Breast epithelium (tissue), 4 donors: ENCODE data around the gene ULK1. TPM values are rescaled to one million over a fixed set of nuclear protein-coding genes. Genes with fewer than 3 reads are reported as not detected.

ENCODE experiments used
- DNase-seq, 2 donors: peaks; one replicate each; pipeline ENCODE4 v3.0.0-alpha.2; 2019; ENCODE audit warnings: low spot score in 2 of 2
- H3K27ac ChIP-seq, 2 donors: fragments of 200-600 bp; sonication (generic) in 1 of 2; one replicate each; pipeline ENCODE4 v1.5.1; 2016 to 2019; ENCODE audit warnings: mild to moderate bottlenecking in 1 of 2
- H3K27me3 ChIP-seq, 2 donors: fragments of 200-600 bp; sonication (generic) in 1 of 2; one replicate each; pipeline versions ENCODE4 v1.5.1 to v1.6.0; 2017 to 2019; ENCODE audit warnings: control low read depth in 1 of 2, mild to moderate bottlenecking in 1 of 2
- H3K36me3 ChIP-seq: fragments of 200-600 bp; one replicate; pipeline ENCODE4 v1.5.1; 2019
- H3K4me1 ChIP-seq, 2 donors: fragments of 200-600 bp; sonication (generic); one replicate each; pipeline ENCODE4 v1.5.1; 2016 to 2019; ENCODE audit warnings: control low read depth in 1 of 2
- H3K4me3 ChIP-seq, 3 donors: fragments of 200-600 bp; sonication (generic); 1 replicate in 2 of 3; 2 replicates in 1 of 3; pipeline ENCODE4 v1.5.1; 2016 to 2019; ENCODE audit warnings: mild to moderate bottlenecking in 3 of 3, moderate library complexity in 2 of 3
- H3K9me3 ChIP-seq, 2 donors: fragments of 200-600 bp; sonication (generic) in 1 of 2; one replicate each; pipeline ENCODE4 v1.5.1; 2016 to 2019; ENCODE audit warnings: control low read depth in 1 of 2
- CTCF ChIP-seq, 3 donors: fragments of 450-650 bp; IDR thresholded peaks; one replicate each; pipeline ENCODE4 v1.5.1; 2016 to 2017; ENCODE audit warnings: antibody characterized with exemption in 3 of 3, mild to moderate bottlenecking in 3 of 3, moderate library complexity in 3 of 3
- POLR2A ChIP-seq: fragments of 450-650 bp; IDR thresholded peaks from one replicate; pipeline ENCODE4 v1.6.1; 2016; ENCODE audit warnings: antibody characterized with exemption, mild to moderate bottlenecking, moderate library complexity
- POLR2AphosphoS5 ChIP-seq, 3 donors: sonication (generic); formaldehyde crosslinking; IDR thresholded peaks; one replicate each; pipeline ENCODE4 v1.6.1; 2017; ENCODE audit warnings: antibody characterized with exemption in 3 of 3
- intact Hi-C: fragments of 100-400 bp; cut with DNase I; formaldehyde crosslinking; loops from one replicate; pipeline ENCODE4 v1.15.1; 2023; ENCODE audit warnings: low total_unique reads
- total RNA-seq, 3 donors: library from RNA; depleted of rRNA; stranded (reverse); fragments of >200 nt; gene quantifications; one replicate each; pipeline ENCODE4 v1.1.0, GENCODE V29; 2016

ULK1 gene
- total RNA-seq, 3 donors from 2014 or later: 14.8 to 18.6 (median 17.0) TPM

- Histone ChIP-seq H3K27me3 (peaks cover 0 to 7% of the 10 kb centered on the region in 2 donors), H3K4me1 (no peaks in the 10 kb centered on the region), H3K36me3 (no peaks in the 10 kb centered on the region), H3K27ac (no peak overlapping the region), H3K9me3 (no peaks in the 10 kb centered on the region), H3K4me3 (no peak overlapping the region)
- TF ChIP-seq POLR2AphosphoS5 (IDR thresholded peaks at IDR 0.05) (no peak), CTCF (IDR thresholded peaks at IDR 0.05) (no peak), POLR2A (no peak)
- DNase-seq: no peak
- intact Hi-C loops: loop anchor here (10.0 kb wide), 1 partner anchor 155 kb away; no protein-coding TSS in a partner anchor
Observed at GRCh38 chr12:131849700-131850553, 44.5 kb upstream of the ULK1 start.

- no peaks in the 10 kb centered on the region for H3K4me1 ChIP-seq
- DNase-seq: no peak
- TF ChIP-seq POLR2A: no peak
- peak in 2 of 3 donors; percentile 44 to 84 for TF ChIP-seq CTCF (IDR thresholded peaks at IDR 0.05)
- TF ChIP-seq POLR2AphosphoS5 (IDR thresholded peaks at IDR 0.05): no peak
- intact Hi-C loops: loop anchor here (10.0 kb wide), 1 partner anchor 154 kb away; no protein-coding TSS in a partner anchor
- no peaks in the 10 kb centered on the region for H3K9me3 ChIP-seq
- H3K36me3 ChIP-seq: no peaks in the 10 kb centered on the region
- H3K27me3 ChIP-seq: peaks cover 0 to 18% of the 10 kb centered on the region in 2 donors
- H3K4me3 ChIP-seq: peak overlapping the region in 2 of 3 donors; percentile 11 to 44
- H3K27ac ChIP-seq: no peak overlapping the region
Observed at GRCh38 chr12:131850856-131851559, 43.4 kb upstream of the ULK1 start.

DNA sequence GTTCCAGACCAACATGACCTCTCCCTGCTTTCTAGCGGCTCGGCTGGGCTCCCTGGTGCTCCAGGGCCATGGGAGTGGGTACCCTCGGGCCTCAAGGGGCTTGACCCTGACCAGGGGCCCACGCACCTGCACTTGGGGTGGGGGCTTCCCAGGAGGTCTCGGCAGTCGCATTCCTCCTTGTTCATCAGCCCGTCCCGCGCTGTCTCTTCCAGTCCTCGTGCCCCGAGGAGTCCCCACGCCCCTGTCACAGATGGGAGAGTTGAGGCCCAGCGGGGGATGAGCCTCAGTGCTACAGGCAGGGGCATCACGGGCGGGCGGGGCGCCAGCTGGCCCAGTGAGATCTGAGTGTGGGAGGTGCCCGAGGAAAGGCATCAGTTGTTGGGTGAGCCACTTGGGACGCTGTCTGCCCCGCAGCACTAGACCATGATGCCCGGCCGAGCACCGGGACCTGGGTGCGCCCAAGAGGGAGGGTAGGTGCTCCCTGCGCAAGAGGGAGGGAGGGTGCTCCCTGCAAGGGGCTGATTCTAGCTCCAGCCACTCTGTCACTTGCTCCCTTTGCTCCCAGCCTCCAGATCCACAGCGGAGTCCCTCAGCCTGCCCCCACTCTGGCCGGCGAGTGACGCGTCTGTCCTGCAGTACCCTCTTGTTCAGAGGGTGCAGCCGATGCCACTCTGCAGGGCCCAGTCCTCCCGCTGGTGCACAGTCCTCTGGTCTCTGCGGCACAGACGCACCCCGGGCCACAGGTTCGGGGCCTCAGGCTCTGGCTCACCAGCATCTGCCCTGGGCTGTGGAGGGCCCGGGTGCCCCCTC, 42.5 kb upstream of the ULK1 start:
- Histone ChIP-seq H3K36me3 (no peaks in the 10 kb centered on the region), H3K9me3 (no peaks in the 10 kb centered on the region), H3K27me3 (peaks cover 0 to 19% of the 10 kb centered on the region in 2 donors), H3K4me3 (peak overlapping the region in 2 of 3 donors; percentile 11 to 44), H3K4me1 (no peaks in the 10 kb centered on the region), H3K27ac (no peak overlapping the region)
- no peak for DNase-seq
- TF ChIP-seq POLR2A (no peak), CTCF (IDR thresholded peaks at IDR 0.05) (no peak), POLR2AphosphoS5 (IDR thresholded peaks at IDR 0.05) (no peak)
- intact Hi-C loops: loop anchor here (10.0 kb wide), 1 partner anchor 153 kb away; no protein-coding TSS in a partner anchor

GRCh38 chr12:131852551-131853299, 41.7 kb upstream of the ULK1 start:
- TF ChIP-seq POLR2AphosphoS5 (IDR thresholded peaks at IDR 0.05) (no peak), CTCF (IDR thresholded peaks at IDR 0.05) (no peak), POLR2A (no peak)
- intact Hi-C loops: loop anchor here (10.0 kb wide), 1 partner anchor 152 kb away; no protein-coding TSS in a partner anchor
- DNase-seq: no peak
- Histone ChIP-seq H3K36me3 (no peaks in the 10 kb centered on the region), H3K27ac (no peak overlapping the region), H3K27me3 (peaks cover 0 to 19% of the 10 kb centered on the region in 2 donors), H3K9me3 (no peaks in the 10 kb centered on the region), H3K4me1 (no peaks in the 10 kb centered on the region), H3K4me3 (no peak overlapping the region)
